ENCODE results near the gene GPR52.

DNA sequence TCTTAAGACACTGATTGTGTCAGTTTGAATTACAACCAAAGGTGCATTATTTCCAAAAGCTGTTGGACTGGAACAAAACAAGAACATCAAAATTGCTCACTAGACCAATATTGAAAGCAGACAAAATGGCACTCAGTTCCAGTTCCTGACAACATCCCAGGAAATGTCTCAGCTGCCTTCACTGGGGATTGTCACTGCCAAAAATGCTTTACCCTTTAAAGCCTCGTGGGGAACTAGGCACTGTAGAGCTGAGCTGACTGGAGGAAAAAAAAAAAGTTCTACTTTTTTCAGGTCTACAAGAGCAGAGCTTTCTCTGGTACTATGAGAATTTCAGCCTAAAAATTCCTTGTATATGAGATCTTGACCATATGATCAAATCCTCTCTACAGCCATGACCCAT is 21.9 kb downstream of the GPR52 start:
- TF ChIP-seq, protein P1, sequence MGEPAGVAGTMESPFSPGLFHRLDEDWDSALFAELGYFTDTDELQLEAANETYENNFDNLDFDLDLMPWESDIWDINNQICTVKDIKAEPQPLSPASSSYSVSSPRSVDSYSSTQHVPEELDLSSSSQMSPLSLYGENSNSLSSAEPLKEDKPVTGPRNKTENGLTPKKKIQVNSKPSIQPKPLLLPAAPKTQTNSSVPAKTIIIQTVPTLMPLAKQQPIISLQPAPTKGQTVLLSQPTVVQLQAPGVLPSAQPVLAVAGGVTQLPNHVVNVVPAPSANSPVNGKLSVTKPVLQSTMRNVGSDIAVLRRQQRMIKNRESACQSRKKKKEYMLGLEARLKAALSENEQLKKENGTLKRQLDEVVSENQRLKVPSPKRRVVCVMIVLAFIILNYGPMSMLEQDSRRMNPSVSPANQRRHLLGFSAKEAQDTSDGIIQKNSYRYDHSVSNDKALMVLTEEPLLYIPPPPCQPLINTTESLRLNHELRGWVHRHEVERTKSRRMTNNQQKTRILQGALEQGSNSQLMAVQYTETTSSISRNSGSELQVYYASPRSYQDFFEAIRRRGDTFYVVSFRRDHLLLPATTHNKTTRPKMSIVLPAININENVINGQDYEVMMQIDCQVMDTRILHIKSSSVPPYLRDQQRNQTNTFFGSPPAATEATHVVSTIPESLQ (CRISPR knock-in tag; IDR thresholded peaks at IDR 0.05) = no peak
- TF ChIP-seq, protein P2, sequence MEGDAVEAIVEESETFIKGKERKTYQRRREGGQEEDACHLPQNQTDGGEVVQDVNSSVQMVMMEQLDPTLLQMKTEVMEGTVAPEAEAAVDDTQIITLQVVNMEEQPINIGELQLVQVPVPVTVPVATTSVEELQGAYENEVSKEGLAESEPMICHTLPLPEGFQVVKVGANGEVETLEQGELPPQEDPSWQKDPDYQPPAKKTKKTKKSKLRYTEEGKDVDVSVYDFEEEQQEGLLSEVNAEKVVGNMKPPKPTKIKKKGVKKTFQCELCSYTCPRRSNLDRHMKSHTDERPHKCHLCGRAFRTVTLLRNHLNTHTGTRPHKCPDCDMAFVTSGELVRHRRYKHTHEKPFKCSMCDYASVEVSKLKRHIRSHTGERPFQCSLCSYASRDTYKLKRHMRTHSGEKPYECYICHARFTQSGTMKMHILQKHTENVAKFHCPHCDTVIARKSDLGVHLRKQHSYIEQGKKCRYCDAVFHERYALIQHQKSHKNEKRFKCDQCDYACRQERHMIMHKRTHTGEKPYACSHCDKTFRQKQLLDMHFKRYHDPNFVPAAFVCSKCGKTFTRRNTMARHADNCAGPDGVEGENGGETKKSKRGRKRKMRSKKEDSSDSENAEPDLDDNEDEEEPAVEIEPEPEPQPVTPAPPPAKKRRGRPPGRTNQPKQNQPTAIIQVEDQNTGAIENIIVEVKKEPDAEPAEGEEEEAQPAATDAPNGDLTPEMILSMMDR (IDR thresholded peaks at IDR 0.05) = no peak
- no peak for TF ChIP-seq SP1 (CRISPR knock-in tag; conservative IDR thresholded peaks at IDR 0.05)
- TF ChIP-seq, protein P3, sequence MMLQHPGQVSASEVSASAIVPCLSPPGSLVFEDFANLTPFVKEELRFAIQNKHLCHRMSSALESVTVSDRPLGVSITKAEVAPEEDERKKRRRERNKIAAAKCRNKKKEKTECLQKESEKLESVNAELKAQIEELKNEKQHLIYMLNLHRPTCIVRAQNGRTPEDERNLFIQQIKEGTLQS (CRISPR knock-in tag; conservative IDR thresholded peaks at IDR 0.05) = no peak
- TF ChIP-seq, protein P4, sequence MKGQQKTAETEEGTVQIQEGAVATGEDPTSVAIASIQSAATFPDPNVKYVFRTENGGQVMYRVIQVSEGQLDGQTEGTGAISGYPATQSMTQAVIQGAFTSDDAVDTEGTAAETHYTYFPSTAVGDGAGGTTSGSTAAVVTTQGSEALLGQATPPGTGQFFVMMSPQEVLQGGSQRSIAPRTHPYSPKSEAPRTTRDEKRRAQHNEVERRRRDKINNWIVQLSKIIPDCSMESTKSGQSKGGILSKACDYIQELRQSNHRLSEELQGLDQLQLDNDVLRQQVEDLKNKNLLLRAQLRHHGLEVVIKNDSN (CRISPR knock-in tag; IDR thresholded peaks at IDR 0.05) = no peak
- no peak for TF ChIP-seq TCF7 (CRISPR knock-in tag; IDR thresholded peaks at IDR 0.05; ENCODE audit: low read depth)
- TF ChIP-seq, protein P5, sequence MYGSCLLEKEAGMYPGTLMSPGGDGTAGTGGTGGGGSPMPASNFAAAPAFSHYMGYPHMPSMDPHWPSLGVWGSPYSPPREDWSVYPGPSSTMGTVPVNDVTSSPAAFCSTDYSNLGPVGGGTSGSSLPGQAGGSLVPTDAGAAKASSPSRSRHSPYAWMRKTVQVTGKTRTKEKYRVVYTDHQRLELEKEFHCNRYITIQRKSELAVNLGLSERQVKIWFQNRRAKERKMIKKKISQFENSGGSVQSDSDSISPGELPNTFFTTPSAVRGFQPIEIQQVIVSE (CRISPR knock-in tag; IDR thresholded peaks at IDR 0.05; ENCODE audit: borderline replicate concordance) = no peak
